HG03439 (cell line): ENCODE data around the gene GNAQ.

Experiments used
- ATAC-seq: cut with Tn5 transposase; IDR thresholded peaks from one replicate; pipeline ENCODE4 v1.9.1; 2021; ENCODE audit warnings: mild to moderate bottlenecking, moderate library complexity; ENCODE audit not compliant: unreplicated experiment

GNAQ gene

GRCh38 chr9:78031893-78032729 lies 500 bp upstream of the GNAQ start:
- ATAC-seq: no peak

GRCh38 chr9:78030553-78031443 lies 813 bp downstream of the GNAQ start:
- ATAC-seq: no peak

- ATAC-seq: no peak
These were observed 1.4 kb downstream of the GNAQ start for GRCh38 chr9:78030296-78030552.

- ATAC-seq: no peak
These were observed 1.9 kb downstream of the GNAQ start for GRCh38 chr9:78029551-78030295.

GRCh38 chr9:78028926-78029325 lies 2.7 kb downstream of the GNAQ start:
- ATAC-seq: no peak

- ATAC-seq: no peak
These were observed 4.7 kb downstream of the GNAQ start for GRCh38 chr9:78026947-78027346.

GRCh38 chr9:78026416-78026815 lies 5.2 kb downstream of the GNAQ start:
- no peak for ATAC-seq

- ATAC-seq: no peak
These were observed 6.4 kb downstream of the GNAQ start for GRCh38 chr9:78025186-78025585.

- no peak for ATAC-seq
These were observed 8.4 kb downstream of the GNAQ start for GRCh38 chr9:78023003-78023741.

- ATAC-seq: no peak
These were observed 9.9 kb downstream of the GNAQ start for GRCh38 chr9:78021697-78022096.

- ATAC-seq: no peak
These were observed 14.4 kb downstream of the GNAQ start for GRCh38 chr9:78017190-78017693.

GRCh38 chr9:78015241-78015640 lies 16.4 kb downstream of the GNAQ start:
- ATAC-seq: no peak

- ATAC-seq: no peak
These were observed 16.8 kb downstream of the GNAQ start for GRCh38 chr9:78014776-78015175.

- ATAC-seq: no peak
These were observed 17.7 kb downstream of the GNAQ start for GRCh38 chr9:78013934-78014333.

- ATAC-seq: no peak
These were observed 20.6 kb downstream of the GNAQ start for GRCh38 chr9:78011049-78011448.

GRCh38 chr9:78010445-78010844 lies 21.2 kb downstream of the GNAQ start:
- no peak for ATAC-seq

- ATAC-seq: no peak
These were observed 22.4 kb downstream of the GNAQ start for GRCh38 chr9:78009186-78009585.

GRCh38 chr9:78006734-78007133 lies 24.9 kb downstream of the GNAQ start:
- no peak for ATAC-seq

GRCh38 chr9:78005231-78006002 lies 26.2 kb downstream of the GNAQ start:
- no peak for ATAC-seq
